Keratinocyte (primary cell): Measurements from ENCODE around the gene SYNE1. TPM values are rescaled to one million over a fixed set of nuclear protein-coding genes. Genes with fewer than 3 reads are reported as not detected.

Experiments
- DNase-seq: peaks from one replicate; pipeline ENCODE4 v3.0.0-alpha.2; 2011; ENCODE audit warnings: low read depth, missing footprints, low spot score
- FAIRE-seq: peaks from 2 replicates; lab custom pipeline; 2011; peaks lifted over from hg19 to GRCh38; lab: Jason Lieb, UNC
- H2AFZ ChIP-seq: 2 replicates; pipeline ENCODE4 v1.6.0; 2012; ENCODE audit warnings: low read length, control low read depth, inconsistent platforms; ENCODE audit not compliant: control insufficient read depth
- H3K27ac ChIP-seq: 2 replicates; pipeline ENCODE4 v1.5.1; 2011; ENCODE audit warnings: low read length; ENCODE audit not compliant: control insufficient read depth, insufficient read depth
- H3K27me3 ChIP-seq: 3 replicates; pipeline ENCODE4 v1.6.0; 2011; ENCODE audit warnings: low read length; ENCODE audit not compliant: control insufficient read depth, insufficient read depth; ENCODE audit errors: extremely low read depth
- H3K36me3 ChIP-seq, 2 experiments: 2 replicates in 1 of 2; 3 replicates in 1 of 2; pipeline ENCODE4 v1.5.1; 2011; ENCODE audit warnings: low read length in 2 of 2, mild to moderate bottlenecking in 1 of 2; ENCODE audit not compliant: control insufficient read depth in 2 of 2, insufficient read depth in 2 of 2; ENCODE audit errors: extremely low read depth in 1 of 2
- H3K4me1 ChIP-seq: 3 replicates; pipeline ENCODE4 v1.5.1; 2011; ENCODE audit warnings: low read length; ENCODE audit not compliant: control insufficient read depth, insufficient read depth; ENCODE audit errors: extremely low read depth
- H3K4me2 ChIP-seq: 3 replicates; pipeline ENCODE4 v1.6.0; 2011; ENCODE audit warnings: low read depth, low read length; ENCODE audit not compliant: control insufficient read depth, insufficient read depth; ENCODE audit errors: extremely low read depth
- H3K4me3 ChIP-seq, 3 experiments: fragments of 200-600 bp in 1 of 3; sonication (generic) in 1 of 3; 2 replicates in 2 of 3; 3 replicates in 1 of 3; pipeline ENCODE4 v1.5.1; 2011 to 2016; ENCODE audit warnings: low read length in 3 of 3, mild to moderate bottlenecking in 3 of 3, control low read depth in 2 of 3, inconsistent platforms in 1 of 3, low read depth in 1 of 3, mixed read lengths in 1 of 3, mixed run types in 1 of 3, moderate library complexity in 1 of 3; ENCODE audit not compliant: control insufficient read depth in 2 of 3, insufficient read depth in 2 of 3; ENCODE audit errors: extremely low read depth in 1 of 3
- H3K79me2 ChIP-seq: 2 replicates; pipeline ENCODE4 v1.6.0; 2012; ENCODE audit warnings: low read length; ENCODE audit not compliant: control insufficient read depth, insufficient read depth
- H3K9ac ChIP-seq: 3 replicates; pipeline ENCODE4 v1.6.0; 2011; ENCODE audit warnings: low read length; ENCODE audit not compliant: control insufficient read depth, insufficient read depth; ENCODE audit errors: extremely low read depth
- H3K9me1 ChIP-seq: 3 replicates; pipeline ENCODE4 v1.6.0; 2011; ENCODE audit warnings: low read length; ENCODE audit not compliant: control insufficient read depth, insufficient read depth; ENCODE audit errors: extremely low read depth
- H3K9me3 ChIP-seq: 2 replicates; pipeline ENCODE4 v1.5.1; 2012; ENCODE audit warnings: low read depth, low read length; ENCODE audit not compliant: control insufficient read depth
- H4K20me1 ChIP-seq: 3 replicates; pipeline ENCODE4 v1.6.0; 2011; ENCODE audit warnings: low read length; ENCODE audit not compliant: control insufficient read depth, insufficient read depth; ENCODE audit errors: extremely low read depth
- EZH2 ChIP-seq: IDR thresholded peaks from one replicate; pipeline ENCODE4 v1.6.1; 2012; ENCODE audit warnings: inconsistent platforms, mild to moderate bottlenecking, low read length, moderate library complexity
- dilution Hi-C: fragments of 300-500 bp; cut with MboI; formaldehyde crosslinking; loops from one replicate; pipeline ENCODE4 v1.7.0; 2020; ENCODE audit warnings: low sequenced_read_pairs; ENCODE audit not compliant: extremely low pct_ligation_motif_present
- polyA plus RNA-seq, 5 experiments: library from polyadenylated mRNA; depleted of rRNA in 3 of 5; stranded (reverse) in 3 of 5; stranded (forward) in 1 of 5; unstranded in 1 of 5; fragments of >200 nt; gene quantifications; 1 replicate in 1 of 5; 2 replicates in 3 of 5; 3 replicates in 1 of 5; pipeline versions ENCODE4 v1.2.1 to v1.2.3, GENCODE V29; 2011 to 2012; ENCODE audit warnings: missing spikeins in 2 of 5, low read depth in 1 of 5, low replicate concordance in 1 of 5
- TF ChIP-seq, protein P1 (sequence below), 3 experiments: IDR thresholded peaks in 1 of 3; conservative IDR thresholded peaks in 1 of 3; optimal IDR thresholded peaks in 1 of 3; 2 replicates in 2 of 3; 3 replicates in 1 of 3; pipeline versions ENCODE3 to v1.5.1; 2011; ENCODE audit warnings: low read length in 3 of 3, mild to moderate bottlenecking in 3 of 3, moderate library complexity in 2 of 3, control low read depth in 1 of 3, inconsistent platforms in 1 of 3; ENCODE audit not compliant: insufficient read depth in 2 of 3; ENCODE audit errors: extremely low read depth in 1 of 3

The SYNE1 gene
- polyA plus RNA-seq, 1 donor (not counting 4 experiments of a cell fraction or from before 2014, with no cell fraction given) = 4.0 TPM

DNA sequence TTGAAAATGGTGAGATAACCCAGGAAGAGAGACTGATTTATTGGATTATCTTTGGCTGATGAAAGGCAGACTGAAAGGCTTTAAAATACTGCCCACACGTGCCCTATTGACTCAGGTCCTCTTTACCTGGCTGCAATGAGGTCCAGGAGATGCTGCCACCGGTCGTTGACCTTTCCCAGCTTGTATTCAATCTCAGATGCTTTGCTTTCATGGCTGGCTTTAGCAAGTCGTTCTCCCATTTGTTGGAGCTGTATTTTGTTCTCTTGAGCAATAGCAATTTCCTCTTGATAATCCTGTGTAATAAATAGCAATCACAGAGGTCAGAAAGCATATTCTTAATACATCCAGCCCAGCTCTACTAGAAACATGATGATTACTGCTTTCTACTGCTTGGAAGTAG, 460.9 kb downstream of the SYNE1 start:
- Histone ChIP-seq H3K27ac (no peak overlapping the region), H2AFZ (no peak overlapping the region), H3K27me3 (no peaks in the 10 kb centered on the region), H3K9ac (no peak overlapping the region), H3K36me3 (no peaks in the 10 kb centered on the region), H3K9me3 (no peaks in the 10 kb centered on the region), H3K4me3 (no peak overlapping the region), H4K20me1 (no peaks in the 10 kb centered on the region), H3K9me1 (no peaks in the 10 kb centered on the region), H3K4me2 (no peak overlapping the region), H3K79me2 (no peaks in the 10 kb centered on the region), H3K4me1 (no peaks in the 10 kb centered on the region)
- FAIRE-seq (no peak), DNase-seq (no peak)
- dilution Hi-C loops = no loop called here
- no peak for TF ChIP-seq EZH2
- TF ChIP-seq, protein P1, sequence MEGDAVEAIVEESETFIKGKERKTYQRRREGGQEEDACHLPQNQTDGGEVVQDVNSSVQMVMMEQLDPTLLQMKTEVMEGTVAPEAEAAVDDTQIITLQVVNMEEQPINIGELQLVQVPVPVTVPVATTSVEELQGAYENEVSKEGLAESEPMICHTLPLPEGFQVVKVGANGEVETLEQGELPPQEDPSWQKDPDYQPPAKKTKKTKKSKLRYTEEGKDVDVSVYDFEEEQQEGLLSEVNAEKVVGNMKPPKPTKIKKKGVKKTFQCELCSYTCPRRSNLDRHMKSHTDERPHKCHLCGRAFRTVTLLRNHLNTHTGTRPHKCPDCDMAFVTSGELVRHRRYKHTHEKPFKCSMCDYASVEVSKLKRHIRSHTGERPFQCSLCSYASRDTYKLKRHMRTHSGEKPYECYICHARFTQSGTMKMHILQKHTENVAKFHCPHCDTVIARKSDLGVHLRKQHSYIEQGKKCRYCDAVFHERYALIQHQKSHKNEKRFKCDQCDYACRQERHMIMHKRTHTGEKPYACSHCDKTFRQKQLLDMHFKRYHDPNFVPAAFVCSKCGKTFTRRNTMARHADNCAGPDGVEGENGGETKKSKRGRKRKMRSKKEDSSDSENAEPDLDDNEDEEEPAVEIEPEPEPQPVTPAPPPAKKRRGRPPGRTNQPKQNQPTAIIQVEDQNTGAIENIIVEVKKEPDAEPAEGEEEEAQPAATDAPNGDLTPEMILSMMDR (optimal IDR thresholded peaks at IDR 0.05 in 1 of 3, IDR thresholded peaks at IDR 0.05 in 1 of 3, conservative IDR thresholded peaks at IDR 0.05 in 1 of 3; ENCODE audit: extremely low read depth in 1 of 3, insufficient read depth in 2 of 3, low read length in 3 of 3) = no peak

DNA sequence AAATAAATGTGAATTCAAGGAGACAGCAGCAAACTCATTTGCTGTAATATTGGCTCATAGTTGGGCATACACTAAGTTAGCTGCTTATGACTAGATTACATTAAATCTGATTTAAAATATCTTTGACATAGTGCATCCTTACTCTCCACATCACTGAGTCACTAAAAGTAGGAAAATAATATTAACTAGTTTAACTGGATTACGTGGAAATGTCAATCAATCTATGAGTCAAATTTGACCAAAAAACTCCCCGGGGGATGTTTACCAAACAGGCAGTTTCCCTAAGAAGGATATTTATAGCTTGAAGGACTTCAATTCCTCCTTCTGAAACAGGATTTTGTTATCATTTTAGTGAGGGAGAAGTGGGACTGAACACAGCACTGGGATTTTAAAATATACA, 463.2 kb downstream of the SYNE1 start:
- H3K4me3 ChIP-seq = no peak overlapping the region
- no peaks in the 10 kb centered on the region for H4K20me1 ChIP-seq
- H3K79me2 ChIP-seq = no peaks in the 10 kb centered on the region
- no peaks in the 10 kb centered on the region for H3K9me1 ChIP-seq
- H3K27ac ChIP-seq = no peak overlapping the region
- no peak for DNase-seq
- dilution Hi-C loops = no loop called here
- no peak for FAIRE-seq
- no peak overlapping the region for H2AFZ ChIP-seq
- H3K4me1 ChIP-seq = no peaks in the 10 kb centered on the region
- TF ChIP-seq EZH2 = no peak
- TF ChIP-seq, protein P1 (optimal IDR thresholded peaks at IDR 0.05 in 1 of 3, IDR thresholded peaks at IDR 0.05 in 1 of 3, conservative IDR thresholded peaks at IDR 0.05 in 1 of 3; ENCODE audit: extremely low read depth in 1 of 3, insufficient read depth in 2 of 3, low read length in 3 of 3) = no peak
- no peaks in the 10 kb centered on the region for H3K27me3 ChIP-seq
- no peaks in the 10 kb centered on the region for H3K9me3 ChIP-seq
- H3K9ac ChIP-seq = no peak overlapping the region
- H3K4me2 ChIP-seq = no peak overlapping the region
- H3K36me3 ChIP-seq = no peaks in the 10 kb centered on the region
